Femur (tissue), 1 donor: ENCODE data around the gene MFSD12.

Experiments
- DNase-seq: peaks from one replicate; pipeline ENCODE4 v3.0.0-alpha.2; 2017

Gene MFSD12

DNA sequence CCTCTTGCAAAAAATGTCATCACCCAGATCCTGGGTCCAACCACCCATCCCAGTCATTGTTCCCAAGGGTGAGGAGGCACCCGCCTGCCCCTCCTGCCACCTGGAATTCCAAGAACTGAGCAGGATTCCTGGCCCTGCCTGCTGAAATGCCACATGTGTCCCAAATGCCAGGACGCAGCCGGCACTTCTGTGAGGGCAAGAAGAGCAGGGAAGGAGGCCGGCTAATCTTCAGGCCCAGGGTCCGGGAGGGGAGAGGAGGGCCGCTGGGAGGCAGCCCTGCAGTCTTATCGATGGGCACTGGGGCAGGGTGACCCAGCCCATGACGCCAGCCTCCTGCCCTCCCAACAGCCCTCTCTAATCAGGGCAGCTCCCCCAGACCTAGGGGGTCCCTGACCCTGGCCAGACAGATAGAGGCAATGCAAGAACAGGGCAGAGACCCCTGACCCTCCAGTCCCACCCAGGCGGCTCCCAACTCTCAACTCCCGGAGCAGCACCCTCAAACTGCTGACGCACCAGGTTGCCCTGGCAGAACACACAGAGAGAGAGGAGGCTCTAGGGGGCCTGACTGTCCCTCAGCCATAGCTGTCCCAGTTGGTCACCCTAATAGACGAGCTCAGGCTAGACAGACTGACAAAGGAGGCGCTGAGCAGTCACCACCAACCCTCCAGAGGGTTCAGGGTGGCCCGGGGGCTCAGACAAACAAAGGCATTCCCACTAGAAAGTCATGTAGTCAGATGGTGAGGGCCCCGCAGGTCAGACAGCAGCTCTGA, 1.5 kb downstream of the MFSD12 start:
- DNase-seq = no peak

DNA sequence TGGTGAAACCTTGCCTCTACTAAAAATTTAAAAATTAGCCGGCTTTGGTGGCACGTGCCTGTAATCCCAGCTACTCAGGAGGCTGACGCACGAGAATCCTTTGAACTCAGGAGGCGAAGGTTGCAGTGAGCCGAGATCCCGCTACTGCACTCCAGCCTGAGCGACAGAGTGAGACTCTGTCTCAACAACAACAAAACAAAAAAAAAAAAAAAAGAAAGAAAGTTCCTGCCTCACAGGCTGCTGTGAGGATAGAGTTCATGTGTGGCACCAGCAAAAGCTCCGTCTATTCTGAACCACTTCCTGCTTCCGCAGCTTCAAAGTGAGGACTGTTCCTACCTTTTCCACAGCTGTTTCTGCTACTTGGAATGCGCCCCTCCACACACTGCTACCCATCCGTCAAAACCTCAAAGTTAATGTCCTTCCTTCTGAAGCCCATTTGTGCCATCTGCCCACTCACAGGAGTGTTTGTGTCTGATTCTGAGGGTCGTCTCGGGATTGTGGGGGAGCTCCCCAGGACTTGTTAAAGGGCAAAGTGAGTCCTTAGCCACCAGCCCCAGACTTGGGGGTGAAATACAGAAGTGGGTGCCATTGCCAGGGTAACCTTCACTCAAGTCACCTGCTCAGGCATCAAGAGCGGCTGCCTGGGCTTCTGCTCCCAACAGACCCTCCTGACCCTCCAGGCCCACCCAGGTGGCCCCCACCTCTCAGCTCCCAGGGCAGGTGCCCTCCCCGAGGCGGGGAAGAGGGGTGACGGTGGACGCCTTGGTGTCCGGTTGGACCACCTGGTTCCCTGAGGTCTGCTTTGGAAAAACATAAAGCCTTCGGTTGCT, 2.9 kb downstream of the MFSD12 start:
- no peak for DNase-seq

DNA sequence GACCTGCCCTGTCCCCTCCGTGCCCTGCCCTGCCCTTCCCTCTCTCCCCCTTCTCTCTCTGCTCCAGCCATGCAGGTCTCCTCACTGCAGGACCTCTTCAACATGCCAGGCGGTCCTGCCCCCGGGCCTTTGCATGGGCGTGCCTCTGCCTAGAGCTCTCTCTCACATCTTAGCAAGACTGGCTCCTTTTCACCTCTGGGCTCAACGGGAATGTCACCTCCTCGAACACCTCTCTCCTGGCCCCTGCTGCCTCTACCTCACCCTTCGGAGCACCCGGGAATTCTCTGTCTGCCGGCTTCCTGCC, 5.6 kb downstream of the MFSD12 start:
- DNase-seq = no peak

DNA sequence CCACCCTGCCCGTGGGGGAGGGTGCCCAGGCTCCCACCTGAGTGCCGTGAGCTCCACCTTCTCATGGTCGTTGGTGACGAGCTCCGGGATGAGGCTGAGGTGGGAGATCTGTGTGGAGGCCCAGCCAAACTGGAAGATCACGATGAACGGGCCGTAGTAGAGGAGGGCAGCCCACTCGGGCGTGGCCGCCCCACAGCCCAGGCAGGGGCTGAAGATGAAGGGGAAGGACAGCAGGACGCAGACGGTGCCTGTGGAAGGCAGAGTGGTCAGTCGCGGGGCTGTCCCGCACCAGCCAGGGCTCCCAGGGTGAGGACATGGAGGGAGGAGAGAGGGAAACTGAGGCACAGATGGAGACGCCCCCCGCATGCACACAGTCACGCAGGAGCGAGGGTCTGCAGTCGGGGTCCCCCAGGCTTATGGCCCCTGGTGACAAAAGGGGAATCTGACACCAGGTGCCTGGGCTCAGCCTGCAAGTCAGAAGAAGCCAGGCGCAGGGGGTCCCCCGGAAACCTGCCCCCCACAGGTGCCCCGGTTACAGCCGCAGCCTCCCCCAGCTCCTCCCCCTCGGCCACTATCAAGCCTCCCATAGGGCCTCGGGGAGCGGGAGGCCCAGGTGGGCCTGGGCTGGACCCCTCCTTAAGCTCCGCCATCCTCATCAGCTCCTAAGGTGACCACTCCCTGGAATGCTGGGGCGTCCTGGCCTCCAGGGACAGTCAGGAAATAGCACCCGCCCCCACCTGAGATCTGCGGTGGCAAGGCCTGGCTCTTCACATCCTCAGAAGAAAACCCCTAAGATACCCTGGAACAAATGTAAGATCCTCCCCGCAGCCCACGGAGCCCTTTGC, 6.2 kb downstream of the MFSD12 start:
- no peak for DNase-seq

DNA sequence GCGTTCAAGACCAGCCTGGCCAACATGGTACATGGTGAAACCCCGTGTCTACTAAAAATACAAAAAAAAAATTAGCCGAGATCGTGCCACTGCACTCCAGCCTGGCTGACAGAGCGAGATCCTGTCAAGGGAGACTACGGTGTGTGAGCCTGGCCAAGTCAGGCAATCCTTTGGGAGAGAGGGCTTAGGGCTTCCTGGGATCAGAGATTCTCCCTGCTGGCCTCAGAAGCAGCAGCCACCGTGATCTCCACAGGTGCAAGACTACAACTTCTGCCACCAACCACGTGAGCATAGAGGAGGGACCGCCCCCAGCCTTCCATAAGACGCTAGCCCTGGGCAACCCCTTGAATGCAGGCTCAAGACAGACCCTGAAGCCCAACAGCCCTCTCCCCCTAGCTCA, 7.6 kb downstream of the MFSD12 start:
- no peak for DNase-seq

DNA sequence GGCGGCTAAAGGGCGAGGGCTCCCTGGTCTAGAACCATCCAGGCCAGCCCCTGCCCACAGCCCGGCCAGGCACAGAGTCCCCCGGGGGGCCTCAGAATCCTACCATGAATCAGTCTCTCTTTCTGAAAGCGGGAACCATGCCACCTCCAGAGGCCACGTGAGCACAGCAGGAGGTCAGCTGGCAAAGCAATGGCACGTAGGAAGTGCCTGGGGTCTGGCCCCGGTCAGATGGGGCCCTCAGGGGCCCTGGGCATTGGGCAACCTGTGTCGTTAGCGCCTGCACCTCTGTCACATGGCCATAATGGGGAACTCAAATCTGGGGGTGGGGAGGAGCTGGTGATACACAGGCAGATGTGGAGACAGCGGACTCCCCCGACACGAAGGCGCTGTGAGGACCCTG, 8.8 kb downstream of the MFSD12 start:
- peak; percentile 53 for DNase-seq

DNA sequence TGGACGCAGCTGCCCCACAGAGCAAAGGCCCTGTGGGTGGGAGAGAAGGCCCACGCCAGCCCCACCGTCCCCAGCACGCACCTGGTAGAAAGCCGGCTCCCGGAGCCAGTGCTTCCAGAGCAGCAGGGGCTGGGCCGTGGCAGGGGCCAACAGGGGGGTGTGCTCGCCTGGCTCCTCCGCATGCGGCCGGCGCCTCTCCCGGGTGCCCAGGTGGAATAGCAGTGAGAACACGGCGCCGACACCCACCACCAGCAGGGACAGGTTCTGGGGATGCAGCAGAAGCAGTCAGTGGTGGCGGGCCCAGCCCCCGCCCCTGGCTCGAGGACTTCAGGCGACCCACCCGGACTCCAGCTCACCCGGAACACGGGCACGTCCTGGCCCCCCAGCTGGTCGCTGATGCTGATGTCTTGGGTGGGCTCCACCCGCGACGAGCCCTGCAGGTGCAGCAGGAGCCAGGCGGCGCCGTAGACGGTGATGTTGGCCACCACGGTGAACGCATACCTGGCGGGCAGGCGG, 9.6 kb downstream of the MFSD12 start:
- no peak for DNase-seq

DNA sequence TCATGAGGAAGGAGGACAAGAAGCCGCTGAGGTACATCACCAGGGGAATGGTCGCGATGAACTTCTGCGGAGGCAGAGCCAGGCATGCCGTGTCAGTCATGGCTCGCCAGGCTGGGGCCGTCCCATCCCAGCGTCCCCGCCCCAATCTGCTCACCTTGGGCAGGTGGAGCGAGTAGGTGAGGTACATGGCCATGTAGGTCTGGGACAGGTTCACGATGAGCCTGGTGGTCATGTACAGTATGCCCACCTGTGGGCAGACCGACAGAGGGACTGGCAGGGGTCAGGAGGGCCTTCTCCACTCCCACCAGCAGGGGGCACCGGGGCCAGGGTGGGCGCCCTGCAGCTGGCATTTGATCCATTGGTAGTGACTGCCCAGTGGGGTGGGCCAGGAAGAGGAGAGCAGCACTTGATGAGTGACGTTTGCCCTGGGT, 10.1 kb downstream of the MFSD12 start:
- no peak for DNase-seq

DNA sequence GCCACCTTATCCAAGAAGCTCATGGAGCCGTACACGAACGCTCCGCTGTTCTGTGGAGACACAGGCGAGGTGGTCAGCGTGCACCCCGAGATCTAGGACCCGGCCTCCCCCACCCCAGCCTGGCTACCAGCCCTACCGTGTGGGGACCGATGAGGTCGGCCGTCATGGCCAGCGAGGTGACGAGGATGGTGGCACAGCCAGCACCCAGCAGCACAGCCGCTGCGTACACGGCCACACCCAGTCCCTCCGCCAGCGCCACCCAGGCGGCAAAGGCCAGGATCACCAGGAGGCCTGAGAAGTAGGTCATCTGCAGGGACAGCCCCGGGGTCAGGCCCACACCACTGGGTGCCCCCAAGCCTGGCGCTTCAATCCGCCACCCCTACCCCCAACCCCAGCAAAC, 11.3 kb downstream of the MFSD12 start:
- DNase-seq = no peak

DNA sequence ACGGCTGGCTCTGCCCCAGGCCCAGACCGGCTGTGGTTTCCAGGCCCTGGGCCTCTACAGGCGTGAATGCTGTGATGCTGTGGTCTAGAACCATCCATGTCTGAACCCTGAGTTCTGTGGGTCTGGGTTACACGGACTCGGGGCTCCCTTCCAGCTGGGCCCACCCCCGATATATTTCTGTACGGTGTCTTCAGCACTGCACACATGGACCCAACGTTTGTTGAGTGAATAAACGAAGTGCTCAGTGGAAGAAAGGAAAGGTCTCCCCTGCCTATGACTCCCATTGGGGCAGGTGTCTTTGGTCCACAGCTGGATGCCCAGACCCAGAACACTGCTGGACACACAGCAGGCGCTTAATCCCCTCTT, 11.7 kb downstream of the MFSD12 start:
- no peak for DNase-seq

DNA sequence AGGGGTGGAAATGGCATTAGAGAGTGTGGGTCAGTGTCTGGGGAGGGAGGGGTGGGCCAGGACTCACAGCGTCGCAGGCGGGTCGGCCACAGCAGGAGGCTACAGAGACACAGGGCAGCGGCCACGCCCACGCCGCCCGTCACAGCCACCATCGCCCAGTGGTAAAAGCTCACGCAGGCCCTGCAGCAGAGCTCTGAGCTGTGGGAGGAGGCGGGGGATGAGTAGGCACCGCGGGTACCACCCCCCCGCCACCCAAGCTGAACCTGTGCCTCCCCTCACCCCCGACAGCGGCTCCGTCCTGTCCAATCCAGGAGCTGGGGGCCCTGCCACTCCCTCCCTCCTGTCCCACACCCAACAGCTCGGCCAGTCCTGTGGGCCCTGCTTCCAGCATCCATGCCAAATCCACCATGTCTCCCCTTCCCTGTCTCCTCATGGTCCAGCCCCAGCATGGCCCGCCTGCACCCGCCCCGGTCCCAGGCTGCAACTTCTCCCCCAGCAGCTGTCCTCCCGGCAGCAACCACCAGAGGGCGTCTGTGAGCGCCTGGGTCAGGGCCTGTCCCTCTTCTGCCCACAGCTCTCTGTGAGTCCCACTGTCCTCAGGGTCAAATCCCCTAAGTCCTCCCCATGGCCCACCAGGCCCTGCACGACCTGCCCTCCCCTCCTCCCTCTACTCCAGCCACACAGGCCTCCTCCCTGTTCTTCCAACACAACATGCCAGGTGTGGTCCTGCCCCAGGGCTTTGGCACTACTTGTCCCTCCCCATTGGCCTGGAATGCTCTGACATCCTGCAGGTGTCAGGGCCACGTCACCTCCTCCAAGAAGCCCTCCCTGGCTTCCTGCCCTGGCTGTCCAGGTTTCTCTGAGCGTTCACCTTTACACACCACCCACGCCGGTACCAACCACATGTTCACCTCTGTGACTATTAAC, 12.4 kb downstream of the MFSD12 start:
- peak; percentile 69 for DNase-seq

DNA sequence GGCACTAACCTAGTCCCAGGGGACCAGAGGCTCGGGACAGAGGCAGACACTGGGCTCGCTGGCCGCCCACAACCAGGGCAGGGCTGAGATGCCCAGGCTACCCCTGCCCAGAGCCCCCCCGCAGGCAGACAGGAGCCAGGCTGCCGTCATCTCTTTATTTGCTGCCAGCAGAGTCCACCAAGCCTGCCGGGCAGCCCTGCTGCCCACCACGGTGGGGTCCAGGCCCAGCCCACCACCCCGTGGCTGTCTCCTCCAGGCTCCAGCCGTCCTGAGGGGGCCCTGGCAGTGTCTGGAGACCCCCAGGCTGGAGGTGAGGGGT, 13.4 kb downstream of the MFSD12 start:
- DNase-seq = no peak

DNA sequence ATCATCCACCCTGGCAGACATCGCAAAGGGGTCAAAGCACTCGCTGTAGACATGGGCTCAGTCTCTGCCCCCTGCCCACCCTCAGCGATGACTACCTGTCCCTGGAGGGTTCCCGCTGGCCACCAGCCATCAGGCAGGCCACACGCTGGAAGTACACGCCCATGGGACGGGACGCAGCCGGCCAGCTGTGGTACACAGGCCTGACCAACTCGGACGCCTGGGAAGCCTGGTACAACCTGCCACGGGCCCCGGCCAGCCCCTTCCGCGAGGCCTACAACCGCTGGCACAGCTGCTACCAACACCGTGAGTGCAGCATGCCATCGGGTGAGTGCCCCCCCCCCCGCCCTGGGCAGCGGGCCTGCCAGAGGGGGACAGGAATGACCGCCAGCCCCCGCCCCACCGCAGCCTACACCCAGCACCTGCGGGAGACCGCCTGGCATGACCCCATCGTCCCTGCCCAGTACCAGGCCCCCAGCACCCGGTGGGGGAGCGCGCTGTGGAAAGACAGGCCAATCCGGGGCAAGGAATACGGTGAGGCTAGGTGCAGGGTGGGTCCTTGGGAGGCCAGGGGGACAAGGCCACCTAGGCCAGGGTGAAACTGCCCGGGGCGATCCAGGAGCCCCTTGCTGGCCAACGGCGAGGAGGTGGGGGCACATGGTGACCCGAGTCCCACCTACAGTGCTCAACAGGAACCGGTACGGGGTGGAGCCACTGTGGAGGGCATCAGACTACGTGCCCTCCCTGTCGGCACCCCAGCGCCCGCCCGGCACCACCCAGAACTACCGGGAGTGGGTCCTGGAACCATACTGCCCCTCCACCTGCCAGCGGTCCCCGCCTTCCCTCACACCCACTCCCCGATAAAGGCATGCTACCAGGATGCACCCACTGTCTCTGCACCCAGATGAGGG, 14.0 kb downstream of the MFSD12 start:
- DNase-seq = no peak

DNA sequence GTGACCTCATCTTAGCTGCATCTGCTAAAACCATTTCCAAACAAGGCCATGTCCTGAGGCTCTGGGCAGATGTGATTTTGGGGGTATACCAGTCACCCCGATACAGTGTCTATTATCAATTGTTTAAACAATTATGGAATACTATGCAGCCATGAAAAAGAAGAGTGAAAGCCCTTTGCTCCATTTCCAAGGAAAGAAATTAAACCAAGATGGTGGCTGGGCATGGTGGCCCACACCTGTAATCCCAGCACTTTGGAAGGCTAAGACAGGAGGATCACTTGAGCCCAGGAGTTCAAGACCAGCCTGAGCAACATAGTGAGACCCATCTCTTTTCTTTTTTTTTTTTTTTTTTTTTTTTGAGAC, 17.6 kb downstream of the MFSD12 start:
- DNase-seq = no peak

DNA sequence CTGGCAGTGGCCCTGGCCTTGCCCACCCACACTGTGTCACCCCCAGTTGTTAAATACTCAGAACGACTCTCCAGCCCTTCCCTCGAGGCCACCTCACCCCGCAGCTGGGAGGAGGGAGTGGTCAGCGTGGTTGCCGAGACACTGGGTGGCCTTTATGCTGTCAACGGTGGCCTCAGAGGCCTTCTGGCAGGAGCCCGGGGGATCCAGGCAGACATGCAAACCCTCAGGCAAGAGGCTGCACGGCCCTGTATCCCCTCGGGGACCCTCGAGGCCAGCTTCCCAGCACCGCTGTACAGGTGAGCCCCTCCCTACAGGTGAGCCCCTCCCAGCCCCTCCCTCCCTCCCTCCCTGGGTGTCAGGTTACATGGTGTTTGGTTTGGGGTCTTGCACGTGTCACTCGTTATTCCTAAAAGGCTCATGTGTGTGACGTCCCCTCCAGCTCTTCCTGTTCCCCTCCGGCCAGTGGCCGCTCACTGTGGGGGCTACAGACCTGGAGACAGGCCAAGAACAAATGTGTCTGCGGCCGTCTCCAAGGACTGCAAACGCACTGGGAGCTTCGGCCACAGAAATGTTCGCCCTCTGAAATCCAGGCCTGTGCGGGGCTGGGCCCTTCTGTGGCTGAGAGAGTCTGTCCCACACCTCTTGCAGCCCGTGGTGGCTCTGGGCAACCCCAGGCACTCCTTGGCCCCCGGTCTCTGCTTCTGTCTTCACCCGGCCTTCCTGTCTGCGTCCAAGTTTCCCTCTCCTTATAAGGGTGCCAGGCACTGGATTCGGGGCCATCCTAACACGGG, 18.2 kb downstream of the MFSD12 start, which contains the start of gene TEKTIP1:
Gene TEKTIP1 (plus strand): TSS at position 210 of the 791 bp plus-strand sequence. CDS start 4 bp downstream, at position 214.
- peak; percentile 60 for DNase-seq

DNA sequence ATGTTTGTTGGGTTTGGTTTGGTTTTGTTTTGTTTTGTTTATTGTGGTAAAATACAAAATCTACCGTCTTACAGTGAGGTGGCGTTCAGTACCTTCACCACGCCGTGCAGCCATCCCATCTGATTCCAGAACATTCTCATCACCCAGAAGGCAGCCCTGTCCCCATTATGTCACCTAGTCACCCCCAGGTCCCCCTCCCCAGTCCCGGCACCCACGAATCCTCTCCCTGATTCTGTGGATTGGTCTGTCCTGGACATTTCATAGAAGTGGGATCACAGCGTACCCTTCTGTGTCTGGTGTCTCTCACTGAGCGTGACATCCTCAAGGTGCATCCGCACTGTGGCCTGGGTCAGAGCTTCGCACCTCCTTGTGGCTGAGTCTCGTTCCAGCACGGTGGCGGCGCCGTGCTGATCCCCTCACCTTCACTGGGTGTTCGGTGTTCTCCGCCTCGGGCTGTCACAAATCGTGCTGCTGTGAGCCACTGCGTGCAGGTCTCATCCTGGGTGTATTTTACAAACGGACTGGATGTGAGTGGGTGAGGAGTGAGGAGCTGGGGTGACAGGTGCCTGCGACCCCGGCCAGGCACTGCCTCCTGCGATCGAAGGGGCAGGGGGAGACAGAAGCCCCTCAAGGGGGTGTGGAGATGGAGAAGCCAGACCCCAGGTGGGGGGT, 19.0 kb downstream of the MFSD12 start:
- no peak for DNase-seq

DNA sequence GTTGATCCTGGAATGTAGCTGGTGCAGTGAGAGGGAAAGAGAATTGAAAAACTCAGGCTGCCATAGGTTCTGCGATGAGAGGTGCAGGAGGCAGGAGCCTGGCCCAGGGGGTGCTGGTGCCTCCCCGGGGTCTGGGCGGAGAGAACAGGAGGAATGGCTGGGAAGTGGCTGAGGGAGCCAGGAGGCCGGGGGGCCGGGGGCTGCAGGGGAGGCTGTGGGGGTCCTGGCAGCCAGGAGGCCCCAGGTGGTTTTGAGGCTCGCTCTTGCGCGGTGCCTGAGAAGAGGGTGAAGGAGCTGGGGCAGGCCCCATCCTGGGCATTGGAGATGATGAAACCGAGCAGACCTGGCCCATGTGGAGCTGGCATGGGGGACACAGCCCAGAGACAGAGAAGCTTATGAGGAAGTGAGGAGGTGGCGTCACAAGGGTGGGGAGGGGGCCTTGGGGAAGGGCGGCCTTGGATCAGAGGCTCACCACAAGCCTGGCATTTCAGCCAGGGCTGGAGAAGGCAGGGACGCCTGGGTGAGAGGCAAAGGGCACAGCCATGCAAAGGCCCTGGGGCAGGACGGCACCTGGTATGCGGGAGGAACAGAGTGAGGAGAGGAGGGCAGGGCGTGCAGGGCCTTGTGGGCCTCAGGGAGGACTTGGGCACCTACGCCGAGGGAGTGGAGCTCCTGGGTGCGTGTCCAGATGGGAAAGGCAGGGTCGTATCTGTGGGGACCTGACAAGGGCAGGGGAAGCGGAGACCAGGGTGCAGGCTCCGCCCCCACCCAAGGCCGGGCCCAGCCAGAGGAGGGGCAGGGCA, 19.7 kb downstream of the MFSD12 start:
- no peak for DNase-seq

DNA sequence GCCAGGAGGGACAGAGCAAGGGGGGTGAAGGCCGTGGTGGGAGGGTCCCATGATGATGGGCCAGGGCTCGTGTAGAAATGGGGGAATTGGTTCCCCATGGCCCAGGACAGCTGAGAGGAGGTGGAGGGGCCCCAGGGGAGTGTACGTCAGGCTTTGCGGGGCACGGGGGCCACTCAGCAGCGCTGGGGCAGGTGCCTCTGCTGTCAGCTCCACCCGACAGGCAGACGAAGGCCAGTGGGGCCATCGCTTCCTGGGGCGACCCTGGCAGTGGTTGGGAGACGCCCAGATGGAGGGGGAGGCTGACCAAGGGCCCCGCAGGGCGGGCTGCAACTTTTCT, 20.3 kb downstream of the MFSD12 start:
- DNase-seq = no peak
